Measurements from ENCODE around the gene ENC1. TPM values are rescaled to one million over a fixed set of nuclear protein-coding genes. Genes with fewer than 3 reads are reported as not detected.

Gene ENC1
- total RNA-seq, 1 donor from 2014 or later, result 135 TPM

GRCh38 chr5:74632947-74633356 lies 7.6 kb downstream of the ENC1 start:
- no peak overlapping the region for H3K27ac Mint-ChIP-seq (ENCODE audit: unreplicated experiment)
- no peak for DNase-seq (ENCODE audit: low read depth, low spot score)
- H3K36me3 Mint-ChIP-seq (ENCODE audit: low read depth), result peaks cover 39% of the 10 kb centered on the region
- no peaks in the 10 kb centered on the region for H3K9me3 Mint-ChIP-seq
- no peak for TF ChIP-seq CTCF (conservative IDR thresholded peaks at IDR 0.05)
- H3K4me1 Mint-ChIP-seq, result peaks cover 95% of the 10 kb centered on the region
- no peaks in the 10 kb centered on the region for H3K27me3 Mint-ChIP-seq (ENCODE audit: low read depth)
- H3K4me3 Mint-ChIP-seq, result peak overlapping the region; percentile 74

GRCh38 chr5:74631081-74631953 lies 9.2 kb downstream of the ENC1 start:
- H3K9me3 Mint-ChIP-seq, result no peaks in the 10 kb centered on the region
- H3K27me3 Mint-ChIP-seq (ENCODE audit: low read depth), result no peaks in the 10 kb centered on the region
- peaks cover 38% of the 10 kb centered on the region for H3K36me3 Mint-ChIP-seq (ENCODE audit: low read depth)
- H3K4me1 Mint-ChIP-seq, result peaks cover 95% of the 10 kb centered on the region
- DNase-seq (ENCODE audit: low read depth, low spot score), result no peak
- no peak for TF ChIP-seq CTCF (conservative IDR thresholded peaks at IDR 0.05)
- peak overlapping the region; percentile 58 for H3K27ac Mint-ChIP-seq (ENCODE audit: unreplicated experiment)
- peak overlapping the region; percentile 74 for H3K4me3 Mint-ChIP-seq

- Mint-ChIP-seq H3K36me3 (ENCODE audit: low read depth) (peaks cover 39% of the 10 kb centered on the region), H3K4me1 (peaks cover 95% of the 10 kb centered on the region), H3K4me3 (peak overlapping the region; percentile 79), H3K27ac (ENCODE audit: unreplicated experiment) (peak overlapping the region; percentile 94), H3K27me3 (ENCODE audit: low read depth) (no peaks in the 10 kb centered on the region), H3K9me3 (peaks cover 4% of the 10 kb centered on the region)
- TF ChIP-seq CTCF (conservative IDR thresholded peaks at IDR 0.05), result no peak
- no peak for DNase-seq (ENCODE audit: low read depth, low spot score)
Measured at GRCh38 chr5:74630453-74631066, 10.0 kb downstream of the ENC1 start.

GRCh38 chr5:74629326-74629725 lies 11.2 kb downstream of the ENC1 start:
- DNase-seq (ENCODE audit: low read depth, low spot score), result no peak
- H3K9me3 Mint-ChIP-seq, result peaks cover 4% of the 10 kb centered on the region
- no peaks in the 10 kb centered on the region for H3K27me3 Mint-ChIP-seq (ENCODE audit: low read depth)
- peak overlapping the region; percentile 74 for H3K27ac Mint-ChIP-seq (ENCODE audit: unreplicated experiment)
- peaks cover 33% of the 10 kb centered on the region for H3K36me3 Mint-ChIP-seq (ENCODE audit: low read depth)
- H3K4me3 Mint-ChIP-seq, result peak overlapping the region; percentile 79
- TF ChIP-seq CTCF (conservative IDR thresholded peaks at IDR 0.05), result no peak
- H3K4me1 Mint-ChIP-seq, result peaks cover 95% of the 10 kb centered on the region

- peak overlapping the region; percentile 79 for H3K4me3 Mint-ChIP-seq
- H3K27me3 Mint-ChIP-seq (ENCODE audit: low read depth), result no peaks in the 10 kb centered on the region
- peaks cover 98% of the 10 kb centered on the region for H3K4me1 Mint-ChIP-seq
- peaks cover 9% of the 10 kb centered on the region for H3K9me3 Mint-ChIP-seq
- no peak for DNase-seq (ENCODE audit: low read depth, low spot score)
- H3K36me3 Mint-ChIP-seq (ENCODE audit: low read depth), result peaks cover 28% of the 10 kb centered on the region
- TF ChIP-seq CTCF (conservative IDR thresholded peaks at IDR 0.05), result no peak
- peak overlapping the region; percentile 73 for H3K27ac Mint-ChIP-seq (ENCODE audit: unreplicated experiment)
Measured at GRCh38 chr5:74628359-74628758, 12.2 kb downstream of the ENC1 start.

All from neural crest cell (in vitro differentiated cells).